Middle frontal gyrus (tissue), 1 donor: ENCODE measurements around the gene TRIM56.
"Not testable (repeated sequence)": the region's sequence is repeated elsewhere in the genome, so short reads cannot be mapped to it uniquely, and the experiment has no call there.

Source experiments
- DNase-seq: peaks from one replicate; pipeline ENCODE4 v3.0.0-alpha.2; 2015; ENCODE audit warnings: low spot score; ENCODE audit errors: extremely low spot score

TRIM56 gene, protein sequence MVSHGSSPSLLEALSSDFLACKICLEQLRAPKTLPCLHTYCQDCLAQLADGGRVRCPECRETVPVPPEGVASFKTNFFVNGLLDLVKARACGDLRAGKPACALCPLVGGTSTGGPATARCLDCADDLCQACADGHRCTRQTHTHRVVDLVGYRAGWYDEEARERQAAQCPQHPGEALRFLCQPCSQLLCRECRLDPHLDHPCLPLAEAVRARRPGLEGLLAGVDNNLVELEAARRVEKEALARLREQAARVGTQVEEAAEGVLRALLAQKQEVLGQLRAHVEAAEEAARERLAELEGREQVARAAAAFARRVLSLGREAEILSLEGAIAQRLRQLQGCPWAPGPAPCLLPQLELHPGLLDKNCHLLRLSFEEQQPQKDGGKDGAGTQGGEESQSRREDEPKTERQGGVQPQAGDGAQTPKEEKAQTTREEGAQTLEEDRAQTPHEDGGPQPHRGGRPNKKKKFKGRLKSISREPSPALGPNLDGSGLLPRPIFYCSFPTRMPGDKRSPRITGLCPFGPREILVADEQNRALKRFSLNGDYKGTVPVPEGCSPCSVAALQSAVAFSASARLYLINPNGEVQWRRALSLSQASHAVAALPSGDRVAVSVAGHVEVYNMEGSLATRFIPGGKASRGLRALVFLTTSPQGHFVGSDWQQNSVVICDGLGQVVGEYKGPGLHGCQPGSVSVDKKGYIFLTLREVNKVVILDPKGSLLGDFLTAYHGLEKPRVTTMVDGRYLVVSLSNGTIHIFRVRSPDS

DNA sequence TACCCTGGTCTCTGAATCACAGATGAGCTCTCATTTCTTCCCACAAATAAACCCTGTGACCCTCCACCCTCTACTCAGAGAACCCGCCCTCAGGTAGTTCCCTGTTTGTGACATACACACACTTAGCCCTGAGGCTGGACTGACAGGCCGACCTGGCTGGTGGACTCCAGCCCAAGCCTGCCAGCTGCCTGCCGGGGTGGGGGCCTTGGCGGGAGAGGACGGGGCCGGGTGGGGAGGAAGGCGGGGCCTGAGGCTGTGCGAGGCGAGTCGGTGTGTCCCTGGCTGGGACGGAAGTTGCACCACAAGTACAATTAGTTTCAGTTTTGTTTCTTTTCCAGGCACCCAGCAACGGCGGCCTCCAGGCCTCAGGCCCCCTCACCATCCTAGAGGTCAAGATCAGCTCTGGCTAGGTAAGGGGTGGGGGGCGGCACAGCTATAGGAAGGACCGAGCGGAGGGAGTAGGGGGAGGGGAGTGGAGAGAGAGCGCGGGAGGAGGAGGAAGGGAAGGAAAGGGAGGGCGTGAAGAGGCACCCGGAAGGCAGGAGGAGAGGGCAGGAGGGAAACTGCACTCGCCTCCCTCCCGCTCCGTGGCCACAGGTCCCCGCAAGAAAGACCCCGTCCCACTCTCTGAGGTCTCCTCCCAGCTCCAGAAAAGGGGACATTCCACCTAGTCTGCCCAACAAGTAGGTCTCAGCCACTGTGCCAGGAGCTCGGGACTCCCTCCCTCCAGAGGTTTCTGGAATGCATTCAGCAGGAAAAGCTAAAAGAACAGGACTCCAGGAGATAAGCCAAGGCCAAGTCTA is at the start of gene TRIM56:
TRIM56 (plus strand) TSS at position 320 of the 803 bp plus-strand sequence. CDS start 1,832 bp downstream, outside the sequence.
- DNase-seq: no peak

DNA sequence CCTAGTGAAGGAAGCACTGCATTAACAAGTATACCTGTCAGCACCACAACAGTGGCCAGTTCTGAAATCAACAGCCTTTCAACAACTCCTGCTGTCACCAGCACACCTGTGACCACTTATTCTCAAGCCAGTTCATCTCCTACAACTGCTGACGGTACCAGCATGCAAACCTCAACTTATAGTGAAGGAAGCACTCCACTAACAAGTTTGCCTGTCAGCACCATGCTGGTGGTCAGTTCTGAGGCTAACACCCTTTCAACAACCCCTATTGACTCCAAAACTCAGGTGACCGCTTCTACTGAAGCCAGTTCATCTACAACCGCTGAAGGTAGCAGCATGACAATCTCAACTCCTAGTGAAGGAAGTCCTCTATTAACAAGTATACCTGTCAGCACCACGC is 49.3 kb upstream of the TRIM56 start:
- no peak for DNase-seq

- not testable (repeated sequence) for DNase-seq
Measured at GRCh38 chr7:101041283-101041682, 44.0 kb upstream of the TRIM56 start.

DNA sequence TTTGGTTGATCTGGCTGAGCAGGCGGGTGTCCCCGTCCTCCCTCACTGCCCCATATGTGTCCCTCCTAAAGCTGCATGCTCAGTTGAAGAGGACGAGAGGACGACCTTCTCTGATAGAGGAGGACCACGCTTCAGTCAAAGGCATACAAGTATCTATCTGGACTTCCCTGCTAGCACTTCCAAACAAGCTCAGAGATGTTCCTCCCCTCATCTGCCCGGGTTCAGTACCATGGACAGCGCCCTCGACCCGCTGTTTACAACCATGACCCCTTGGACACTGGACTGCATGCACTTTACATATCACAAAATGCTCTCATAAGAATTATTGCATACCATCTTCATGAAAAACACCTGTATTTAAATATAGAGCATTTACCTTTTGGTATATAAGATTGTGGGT is 26.9 kb upstream of the TRIM56 start:
- DNase-seq: no peak

DNA sequence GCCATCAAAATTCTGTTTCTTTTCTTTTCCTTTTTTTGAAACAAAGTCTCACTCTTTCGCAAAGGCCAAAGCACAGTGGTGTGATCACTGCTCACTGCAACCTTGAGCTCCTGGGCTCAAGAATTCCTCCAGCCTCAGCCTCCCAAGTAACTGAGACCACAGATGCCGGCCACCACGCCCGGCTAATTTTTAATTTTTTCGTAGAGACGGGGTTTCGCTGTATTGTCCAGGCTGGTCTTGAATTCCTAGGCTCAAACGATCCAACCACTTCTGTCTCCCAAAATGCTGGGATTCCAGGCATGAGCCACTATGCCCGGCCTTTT is 25.7 kb upstream of the TRIM56 start:
- no peak for DNase-seq

- no peak for DNase-seq
Measured at GRCh38 chr7:101060992-101061391, 24.3 kb upstream of the TRIM56 start.

DNA sequence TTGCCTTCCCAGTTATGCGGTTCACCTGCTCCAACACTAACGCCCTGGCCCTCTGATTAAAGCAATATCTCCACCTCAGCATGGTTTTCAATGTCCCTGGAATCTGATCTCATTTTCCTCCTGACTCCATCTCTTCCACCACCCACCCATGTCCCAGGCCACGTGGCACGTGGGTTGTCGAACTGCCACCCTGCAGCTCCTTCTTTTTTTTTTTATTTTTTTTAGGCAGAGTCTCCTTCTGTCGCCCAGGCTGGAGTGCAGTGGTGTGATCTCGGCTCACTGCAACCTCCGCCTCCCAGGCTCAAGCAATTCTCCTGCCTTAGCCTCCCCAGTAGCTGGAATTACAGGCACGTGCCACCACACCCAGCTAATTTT is 21.1 kb upstream of the TRIM56 start:
- not testable (repeated sequence) for DNase-seq

DNA sequence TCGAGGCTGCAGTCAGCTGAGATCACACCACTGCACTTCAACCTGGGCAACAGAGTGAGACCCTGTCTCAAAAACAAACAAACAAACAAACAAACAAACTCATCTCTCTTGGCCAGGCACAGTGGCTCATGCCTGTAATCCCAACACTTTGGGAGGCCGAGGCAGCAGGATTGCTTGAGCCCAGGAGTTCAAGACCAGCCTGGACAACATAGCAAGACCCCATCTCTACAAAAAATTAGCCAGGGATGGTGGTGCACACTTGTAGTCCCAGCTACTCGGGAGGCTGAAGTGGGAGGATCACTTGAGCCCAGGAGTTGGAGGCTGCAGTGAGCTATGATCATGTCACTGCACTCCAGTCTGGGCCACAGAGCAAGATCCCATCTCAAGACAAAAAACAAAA is 20.1 kb upstream of the TRIM56 start:
- not testable (repeated sequence) for DNase-seq

DNA sequence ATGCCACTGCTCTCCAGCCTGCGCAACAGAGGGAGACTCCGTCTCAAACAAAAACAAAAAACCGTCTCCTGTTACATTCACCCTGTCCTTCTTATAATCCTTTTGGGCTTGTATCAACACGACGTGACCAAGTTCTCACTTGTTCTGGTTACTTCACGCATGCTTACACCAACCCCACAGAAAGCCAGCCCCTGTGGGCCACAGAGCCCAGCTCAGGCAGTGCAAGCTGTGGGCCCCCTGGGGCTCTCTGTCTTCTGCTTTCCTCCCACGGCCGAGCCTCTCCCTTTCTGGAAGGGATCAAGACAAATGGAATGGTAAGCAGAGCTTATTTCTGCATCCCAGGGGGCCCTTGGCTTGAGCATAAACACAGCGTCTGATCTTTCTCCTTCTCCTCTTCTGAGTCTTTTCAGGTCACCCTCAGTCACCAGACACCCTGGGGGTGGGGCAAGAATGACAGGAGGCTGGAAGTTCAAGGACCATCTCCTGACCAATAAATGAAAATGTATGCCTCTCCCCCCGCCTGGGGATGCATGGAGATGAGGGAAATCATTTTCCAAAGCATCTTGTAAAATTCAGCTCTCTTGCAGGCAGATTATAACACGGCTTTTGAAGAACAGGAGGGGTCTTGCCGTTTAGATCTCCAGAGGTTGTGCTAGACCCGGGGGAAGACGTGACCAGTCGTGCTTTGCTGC is 19.0 kb upstream of the TRIM56 start:
- no peak for DNase-seq

GRCh38 chr7:101066833-101067177 is 18.5 kb upstream of the TRIM56 start:
- DNase-seq: no peak

GRCh38 chr7:101068401-101068800 is 16.9 kb upstream of the TRIM56 start:
- no peak for DNase-seq

GRCh38 chr7:101071362-101072104 is 13.7 kb upstream of the TRIM56 start:
- DNase-seq: not testable (repeated sequence)

DNA sequence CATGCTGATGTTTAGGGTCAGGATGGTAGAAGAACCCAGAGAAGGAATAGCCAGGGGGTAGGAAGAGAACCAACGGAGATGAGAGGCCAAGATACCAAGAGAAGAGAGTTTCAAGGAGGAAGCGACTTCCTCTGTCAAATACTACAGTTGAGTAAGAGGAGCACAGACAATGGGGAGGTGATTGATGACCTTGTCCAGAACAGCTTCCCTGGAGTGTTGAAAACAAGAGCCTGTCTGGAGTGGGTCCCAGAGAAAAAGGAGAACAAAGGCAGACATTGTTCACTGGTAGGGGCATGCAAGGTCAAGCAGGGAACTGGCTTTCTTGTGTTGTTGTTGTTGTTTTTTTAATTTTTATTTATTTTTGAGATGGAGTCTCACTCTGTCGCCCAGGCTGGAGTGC is 9.6 kb upstream of the TRIM56 start:
- no peak for DNase-seq

- DNase-seq: not testable (repeated sequence)
Measured at GRCh38 chr7:101076183-101076582, 9.1 kb upstream of the TRIM56 start.

- peak; percentile 62 for DNase-seq
Measured at GRCh38 chr7:101077303-101078086, 7.8 kb upstream of the TRIM56 start.

GRCh38 chr7:101081432-101081831 is 3.8 kb upstream of the TRIM56 start:
- DNase-seq: no peak

- no peak for DNase-seq
Measured at GRCh38 chr7:101084865-101085161, 468 bp upstream of the TRIM56 start.

- DNase-seq: no peak
Measured at GRCh38 chr7:101087334-101088068, 2.2 kb downstream of the TRIM56 start.

DNA sequence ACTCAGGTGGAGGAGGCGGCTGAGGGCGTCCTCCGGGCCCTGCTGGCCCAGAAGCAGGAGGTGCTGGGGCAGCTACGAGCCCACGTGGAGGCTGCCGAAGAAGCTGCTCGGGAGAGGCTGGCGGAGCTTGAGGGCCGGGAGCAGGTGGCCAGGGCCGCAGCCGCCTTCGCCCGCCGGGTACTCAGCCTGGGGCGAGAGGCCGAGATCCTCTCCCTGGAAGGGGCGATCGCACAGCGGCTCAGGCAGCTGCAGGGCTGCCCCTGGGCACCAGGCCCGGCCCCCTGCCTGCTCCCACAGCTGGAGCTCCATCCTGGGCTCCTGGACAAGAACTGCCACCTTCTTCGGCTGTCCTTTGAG is 2.8 kb downstream of the TRIM56 start:
- no peak for DNase-seq
